Renal cortex interstitium (tissue), 11 donors: ENCODE measurements around the gene CFAP100. TPM values are rescaled to one million over a fixed set of nuclear protein-coding genes. Genes with fewer than 3 reads are reported as not detected.
A peak's percentile ranks its signal among the peaks of the same experiment; 100 is the strongest.

Experiments
- DNase-seq, 11 donors: peaks; one replicate each; pipeline ENCODE4 v3.0.0-alpha.2; 2013; ENCODE audit warnings: low read depth in 9 of 11, low spot score in 4 of 11; ENCODE audit errors: extremely low read depth in 1 of 11
- polyA plus RNA-seq, 3 donors: library from polyadenylated mRNA; unstranded; fragments of 120-200 nt; gene quantifications; one replicate each; pipeline ENCODE4 v1.2.1, GENCODE V29; 2013; ENCODE audit not compliant: insufficient read length in 3 of 3

CFAP100 gene
- polyA plus RNA-seq, 3 donors = 0.84 to 3.3 (median 1.1) TPM

DNA sequence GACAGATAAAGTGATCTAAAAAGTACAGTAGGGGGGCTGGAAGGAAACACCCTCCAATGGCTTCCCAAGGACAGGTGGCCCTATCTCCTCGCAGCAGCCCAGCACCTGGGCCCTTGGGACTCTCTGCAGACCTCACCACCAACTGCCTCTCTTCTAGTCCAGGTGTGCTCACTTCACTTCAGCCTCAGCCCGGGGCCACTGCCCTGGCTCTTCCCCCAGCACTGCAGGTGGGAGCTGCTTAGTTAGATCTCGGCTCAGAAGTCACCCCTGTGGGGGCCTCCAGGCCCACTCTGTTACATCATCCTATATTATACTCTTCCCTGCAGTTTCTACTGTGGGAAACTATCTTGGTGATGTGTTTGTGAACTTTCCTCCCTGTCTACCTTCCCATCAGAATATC lies 39.5 kb upstream of the CFAP100 start:
- DNase-seq = no peak

DNA sequence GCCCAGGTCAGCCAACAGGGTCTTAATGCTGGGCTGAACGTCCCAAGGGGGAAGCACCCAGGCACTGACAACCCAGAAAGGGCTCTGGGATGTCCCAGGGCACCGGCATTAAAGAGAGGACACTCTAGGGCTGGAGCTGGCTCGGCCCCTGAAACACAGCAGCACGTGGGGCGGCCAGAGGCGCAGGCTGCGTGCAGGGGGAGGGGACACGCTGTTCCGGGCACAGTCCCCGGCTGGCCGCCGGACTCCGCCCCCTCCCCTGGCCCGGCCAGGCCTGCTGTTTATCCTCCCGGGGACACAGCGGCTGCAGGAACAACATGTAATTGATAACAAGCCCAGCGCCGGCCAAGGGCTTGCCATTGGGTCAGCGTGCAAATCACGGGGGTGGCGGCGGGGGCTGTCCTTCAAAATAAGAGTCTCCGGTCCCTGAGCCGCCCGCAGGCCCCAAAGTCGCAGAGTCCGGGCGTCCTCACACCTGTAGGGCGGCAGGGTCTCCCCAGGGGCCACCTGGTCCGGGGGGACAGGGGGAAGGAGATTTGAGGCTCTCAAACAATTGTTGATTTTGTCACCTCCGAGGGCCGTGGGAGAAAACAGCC lies 38.8 kb upstream of the CFAP100 start:
- DNase-seq = peak; percentile 42 to 79 (median 69)

DNA sequence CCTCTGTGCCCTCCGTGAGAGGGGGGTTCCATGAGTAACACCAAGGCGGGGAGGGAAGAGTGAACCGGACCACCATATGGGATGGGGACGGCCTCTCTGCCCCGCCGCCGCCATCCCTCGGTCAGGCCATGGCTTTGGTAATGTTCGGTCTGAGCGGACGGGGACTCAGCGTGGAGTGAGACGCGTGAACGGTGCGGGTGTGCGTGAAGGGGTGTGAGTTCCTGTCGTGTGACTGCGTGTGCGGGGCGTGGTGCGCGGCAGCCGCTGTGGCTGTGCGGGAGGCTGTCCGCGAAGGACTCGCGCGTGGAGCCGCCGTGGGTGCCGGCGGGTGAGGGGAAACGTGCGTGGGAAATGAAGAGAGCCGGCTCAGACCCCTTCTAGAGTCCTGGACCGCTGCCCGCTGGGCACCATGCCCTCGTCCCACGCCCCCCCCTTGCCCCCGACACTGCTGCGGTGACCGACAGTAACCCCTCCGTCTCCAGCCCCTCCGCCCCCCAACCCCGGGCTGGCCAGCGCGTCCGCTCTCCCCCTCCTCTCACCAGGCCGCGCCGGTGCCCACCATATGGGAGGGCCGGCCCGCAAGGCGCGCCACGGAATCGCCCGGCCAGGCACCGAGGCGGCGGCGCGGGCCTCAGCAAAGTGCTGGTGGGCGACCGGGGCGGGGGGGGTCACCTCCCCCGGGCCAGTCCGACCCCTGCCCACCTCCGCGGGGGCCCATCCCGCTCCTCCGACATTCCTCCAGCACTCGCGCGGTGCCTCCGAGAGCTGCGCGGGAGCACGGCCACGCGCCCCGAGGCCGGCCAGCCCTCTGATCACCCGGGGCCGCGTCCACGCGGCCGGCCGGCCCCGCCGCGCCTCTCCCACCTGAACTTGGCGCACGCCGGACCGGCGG lies 38.1 kb upstream of the CFAP100 start:
- no peak for DNase-seq

DNA sequence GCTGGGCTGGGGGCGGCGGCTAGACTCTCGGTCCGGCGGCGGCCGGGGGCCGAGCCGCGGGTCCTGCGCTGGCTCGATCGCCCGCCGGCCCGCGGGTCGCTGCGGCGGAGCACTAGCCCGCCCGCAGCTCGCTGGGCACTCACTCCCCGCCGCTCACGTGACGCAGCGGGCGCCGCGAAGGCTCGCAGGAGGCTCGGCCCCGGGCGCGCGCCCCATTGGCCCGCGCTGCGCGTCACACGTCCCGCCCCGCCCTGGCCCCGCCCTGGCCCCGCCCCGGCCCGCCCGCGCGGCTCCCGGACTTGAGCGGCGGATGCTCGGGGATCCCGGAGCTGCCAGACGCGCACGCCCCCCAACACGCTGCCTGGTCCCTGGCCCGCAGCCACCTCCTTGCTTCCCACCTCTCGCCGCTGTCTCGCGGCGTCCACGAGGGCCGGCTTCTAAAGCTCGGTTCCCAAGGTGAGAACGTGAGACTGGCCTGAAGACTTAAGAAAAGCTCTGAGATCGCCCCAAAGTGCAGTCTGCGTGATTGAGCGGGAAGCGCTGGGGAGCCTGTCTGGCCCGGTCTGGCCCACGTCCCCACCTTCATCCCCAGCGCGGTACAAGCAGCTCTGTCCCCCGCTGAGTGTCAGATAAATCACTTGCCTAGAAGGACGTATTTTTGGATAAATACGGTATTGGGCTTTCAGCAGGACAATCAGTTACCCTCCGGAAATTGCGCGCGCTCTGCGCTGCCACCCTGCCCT lies 37.2 kb upstream of the CFAP100 start, which contains the start of gene KLF15:
Gene KLF15 (minus strand): TSS at position 114 of the 743 bp plus-strand sequence. CDS start 4,486 bp downstream, outside the sequence.
- peak; percentile 39 to 85 (median 74) for DNase-seq

DNA sequence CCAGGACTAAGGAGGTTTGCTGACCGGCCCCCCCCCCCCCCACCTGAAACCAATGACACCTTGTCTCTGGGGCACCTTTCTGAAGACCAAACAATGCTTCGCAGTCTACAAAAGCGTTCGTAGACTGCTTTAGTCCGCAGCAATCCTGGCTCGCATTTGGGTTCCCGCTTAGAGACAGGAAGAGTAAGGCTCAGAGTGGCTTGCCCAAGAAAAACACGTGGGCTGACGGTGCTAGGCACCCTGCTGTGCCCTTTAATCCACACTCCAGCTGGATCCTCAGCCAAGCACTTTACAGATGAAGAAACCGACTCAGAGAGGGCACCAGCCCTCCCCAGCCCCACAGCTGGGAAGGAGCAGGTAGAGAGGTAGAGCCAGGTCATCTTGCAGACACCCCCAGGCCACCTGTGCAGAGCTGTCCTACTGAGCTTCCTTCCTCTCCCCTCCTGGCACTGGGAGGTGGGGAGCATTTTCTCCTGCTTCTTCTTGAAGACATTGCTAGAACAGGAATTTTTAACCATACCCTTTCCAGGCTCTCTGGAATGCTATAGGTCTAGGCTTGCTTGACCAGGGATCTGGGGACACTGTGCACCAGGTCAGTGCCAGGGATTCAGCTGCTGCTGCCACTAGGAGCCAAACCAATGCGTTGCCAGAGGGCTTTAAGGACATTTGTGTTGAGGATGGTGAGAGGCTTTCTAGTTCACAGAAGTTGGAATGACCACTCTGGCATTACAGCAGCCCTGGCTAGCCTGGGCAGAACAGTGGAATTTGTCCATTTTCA lies 36.5 kb upstream of the CFAP100 start:
- DNase-seq = no peak

DNA sequence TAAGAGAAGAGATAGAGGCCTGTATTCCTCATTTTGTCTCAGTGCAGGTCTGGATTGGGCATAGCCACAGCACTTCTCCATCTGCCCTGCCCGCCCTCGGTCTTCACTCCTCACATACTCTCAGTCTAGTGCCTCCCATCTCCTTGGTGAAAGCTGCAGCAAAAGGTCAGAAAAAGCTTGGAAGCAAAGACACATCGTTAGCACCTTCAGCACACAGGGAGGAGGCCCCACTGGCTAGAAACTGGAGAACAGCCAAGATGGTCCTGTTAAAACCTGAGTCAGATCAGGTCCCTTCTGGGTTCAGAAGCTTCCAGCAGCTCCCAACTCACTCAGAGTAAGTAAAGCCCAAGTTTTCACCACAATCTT lies 35.9 kb upstream of the CFAP100 start:
- DNase-seq = no peak

DNA sequence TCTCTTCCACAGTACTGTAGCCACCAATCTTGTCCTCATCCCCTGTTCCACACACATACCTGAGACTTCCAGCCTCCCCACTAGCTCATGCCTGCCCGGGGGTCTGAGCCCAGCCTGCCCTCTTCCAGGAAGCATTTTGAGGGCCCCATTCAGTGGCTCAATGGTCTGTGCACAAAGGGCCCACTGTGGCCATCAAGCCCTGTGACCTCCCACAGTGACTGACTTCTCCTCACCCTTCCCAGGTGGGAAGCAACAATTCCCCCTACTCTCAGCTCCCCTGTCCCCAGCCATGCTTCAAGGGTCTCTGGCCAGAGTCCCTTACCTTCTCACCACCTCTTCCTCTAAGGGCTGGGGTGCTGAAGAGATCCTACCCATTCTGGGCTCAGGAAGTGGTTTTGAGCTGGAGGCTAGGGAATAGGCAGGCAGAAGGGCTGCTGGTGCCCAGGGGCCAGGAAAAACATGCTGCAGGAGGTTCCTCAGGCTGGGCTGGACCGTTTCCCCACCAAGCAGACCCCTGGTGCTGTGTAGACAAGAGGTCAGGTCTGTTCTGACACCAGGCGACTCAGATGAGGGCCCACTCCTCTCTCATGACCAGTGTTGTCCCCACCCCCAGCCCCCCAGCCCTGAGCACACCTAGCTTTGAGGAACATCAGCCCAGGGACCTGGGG lies 34.5 kb upstream of the CFAP100 start:
- DNase-seq = no peak

DNA sequence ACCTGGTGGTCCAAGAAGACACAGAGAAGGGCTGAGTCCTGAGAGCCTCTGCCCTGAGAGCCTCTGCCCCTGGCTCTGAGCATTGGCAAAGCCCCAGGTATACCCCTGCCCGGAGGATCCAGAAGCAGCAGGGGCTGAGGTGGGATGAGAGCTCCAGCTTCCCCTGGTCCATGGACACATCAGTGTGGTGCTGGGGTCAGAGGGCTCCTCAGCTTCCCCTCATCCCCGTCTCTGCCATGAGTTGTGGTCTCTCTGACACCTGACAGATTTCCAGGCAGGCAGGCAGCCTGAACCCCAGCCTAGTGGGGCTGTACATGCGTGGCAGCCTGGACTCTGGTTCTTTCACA lies 34.0 kb upstream of the CFAP100 start:
- no peak for DNase-seq

DNA sequence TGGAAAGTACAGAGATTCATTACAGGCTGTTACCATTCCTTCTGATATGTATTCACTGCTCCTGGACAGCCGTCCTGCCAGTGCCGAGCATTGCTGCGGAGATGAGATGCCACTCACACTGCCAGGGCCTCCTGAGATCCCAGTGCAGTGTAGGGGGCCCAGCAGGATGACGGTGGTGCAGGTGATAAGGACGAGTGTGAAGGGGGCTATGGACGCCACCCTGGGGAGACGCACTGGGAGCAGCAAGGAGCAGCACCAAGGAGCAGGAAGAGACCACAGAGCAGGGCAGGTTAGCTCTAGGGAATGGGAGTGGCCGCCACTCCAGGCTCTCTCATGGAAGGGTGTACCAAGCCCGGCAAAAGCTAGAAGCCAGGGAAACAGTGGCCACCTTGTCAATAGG lies 33.5 kb upstream of the CFAP100 start:
- no peak for DNase-seq

DNA sequence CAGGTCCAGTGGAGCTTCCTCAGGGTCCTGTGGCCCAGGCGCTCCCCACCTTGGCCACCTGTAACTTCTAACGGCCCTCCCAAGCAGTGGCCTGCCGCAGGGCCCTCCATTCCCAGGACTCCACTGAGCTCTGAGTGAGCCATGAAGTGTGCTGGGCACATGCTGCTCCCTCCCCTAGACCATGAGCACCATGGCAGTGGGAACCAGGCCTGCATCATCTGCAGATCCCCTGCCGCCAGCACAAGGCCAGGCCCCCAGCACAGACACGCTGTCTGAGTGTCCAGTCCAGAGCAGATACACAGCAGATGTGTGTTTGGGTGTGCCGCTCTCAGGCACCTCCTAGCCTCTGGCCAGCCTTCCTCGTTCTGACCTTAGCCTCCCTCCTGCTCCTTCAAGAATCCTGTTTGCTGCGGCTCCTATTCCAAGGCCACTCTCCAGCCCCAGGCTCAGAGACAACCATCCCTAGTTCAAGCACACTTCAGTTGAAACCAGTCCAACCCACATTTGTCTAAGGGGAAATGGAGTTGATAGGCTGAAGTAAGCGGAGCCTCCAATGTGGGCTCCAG lies 30.5 kb upstream of the CFAP100 start:
- DNase-seq = no peak

DNA sequence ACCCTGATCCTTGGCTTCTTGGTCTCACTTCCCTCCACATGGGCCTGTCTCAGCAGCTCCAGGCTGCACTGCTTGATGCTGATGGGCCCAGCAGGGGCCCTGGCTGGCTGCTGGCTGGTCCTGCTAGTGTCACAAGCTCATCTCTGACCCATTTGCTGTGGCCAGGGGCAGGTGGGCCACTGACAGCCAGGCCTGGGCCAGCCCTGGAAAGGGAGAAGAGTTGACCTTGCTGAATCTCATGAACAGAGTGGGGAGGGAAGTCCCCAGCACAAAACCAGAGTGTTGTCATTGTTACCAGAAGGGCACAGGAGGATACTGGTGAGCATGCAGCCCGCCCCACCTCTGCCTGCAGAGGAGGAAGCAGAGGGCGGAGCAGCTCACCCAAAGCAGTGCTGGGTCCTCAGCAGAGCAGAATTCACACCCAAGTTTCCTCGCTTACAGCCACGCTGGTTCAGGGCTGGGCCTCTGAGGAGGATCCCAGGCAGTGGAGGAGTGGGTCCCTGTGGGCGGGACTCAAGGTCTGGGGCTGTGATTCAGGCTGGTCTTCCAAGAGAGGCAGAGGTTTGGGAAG lies 29.9 kb upstream of the CFAP100 start:
- DNase-seq = no peak

DNA sequence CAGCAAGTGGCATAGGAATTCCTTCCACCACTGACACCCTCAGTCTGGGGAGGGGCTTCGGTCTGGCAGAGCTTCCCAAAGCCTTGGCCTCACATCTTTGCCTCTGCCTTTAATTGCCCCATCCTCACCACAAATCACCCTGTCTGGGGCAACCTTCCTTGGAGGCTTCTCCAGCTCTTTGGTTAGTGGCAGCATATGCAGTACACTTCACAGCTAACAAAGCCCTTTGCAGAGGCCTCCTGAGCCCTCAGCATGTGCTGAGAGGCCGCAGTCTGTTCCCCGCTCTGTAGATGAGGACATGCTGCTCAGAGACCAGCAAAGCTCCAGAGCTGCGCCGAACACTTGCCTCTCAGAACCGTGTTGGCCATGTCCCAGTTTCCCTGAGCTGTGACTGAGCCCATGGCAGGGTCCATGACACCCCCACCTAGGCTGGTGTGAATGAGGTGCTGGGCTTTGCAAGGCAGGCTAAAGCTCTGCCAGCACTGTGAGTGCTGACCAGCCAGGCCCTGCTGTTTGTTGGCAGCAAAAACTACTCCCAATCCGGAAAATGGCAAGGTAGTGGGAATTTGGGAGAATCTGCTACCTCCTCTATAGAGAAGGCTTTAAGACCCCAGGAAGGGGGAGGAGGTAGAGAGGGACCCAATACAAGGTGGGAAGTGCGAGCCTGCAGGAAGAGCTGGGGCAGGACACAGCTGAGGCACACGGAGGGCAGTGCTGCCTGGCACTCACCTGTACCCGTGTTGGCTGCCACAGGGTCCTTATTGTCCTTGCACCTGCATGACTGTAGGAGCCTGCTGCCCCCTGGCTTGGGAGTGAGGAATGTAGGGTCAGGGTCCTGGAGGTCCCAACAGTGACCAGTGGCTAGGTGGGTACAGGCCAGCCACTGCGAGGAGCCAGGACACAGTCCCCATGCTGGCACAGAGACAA lies 29.1 kb upstream of the CFAP100 start:
- DNase-seq = no peak

DNA sequence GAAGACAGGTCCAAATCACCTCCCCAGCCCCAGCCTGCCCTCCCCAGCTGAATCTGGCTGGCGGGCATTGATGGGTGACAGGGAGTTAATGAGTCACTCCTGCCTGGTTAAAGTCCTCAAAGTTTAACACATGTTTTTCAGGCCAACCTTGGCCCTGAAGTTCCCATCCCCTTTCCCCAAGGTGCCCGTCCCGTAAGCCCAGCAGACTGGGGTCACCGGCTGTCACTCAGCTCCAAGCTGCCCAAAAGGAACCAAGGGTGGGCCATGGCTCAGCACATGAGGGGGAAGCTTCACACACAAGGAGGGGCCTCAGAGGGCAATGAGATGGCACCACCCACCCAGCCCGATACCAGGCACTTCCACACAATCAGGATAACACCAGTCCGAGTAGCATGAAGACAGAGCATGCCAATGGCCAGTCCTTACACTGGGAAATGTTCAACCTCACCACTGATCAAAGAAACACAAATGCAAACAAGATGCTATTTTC lies 27.3 kb upstream of the CFAP100 start:
- DNase-seq = peak in 1 of 11 donors; percentile 63

DNA sequence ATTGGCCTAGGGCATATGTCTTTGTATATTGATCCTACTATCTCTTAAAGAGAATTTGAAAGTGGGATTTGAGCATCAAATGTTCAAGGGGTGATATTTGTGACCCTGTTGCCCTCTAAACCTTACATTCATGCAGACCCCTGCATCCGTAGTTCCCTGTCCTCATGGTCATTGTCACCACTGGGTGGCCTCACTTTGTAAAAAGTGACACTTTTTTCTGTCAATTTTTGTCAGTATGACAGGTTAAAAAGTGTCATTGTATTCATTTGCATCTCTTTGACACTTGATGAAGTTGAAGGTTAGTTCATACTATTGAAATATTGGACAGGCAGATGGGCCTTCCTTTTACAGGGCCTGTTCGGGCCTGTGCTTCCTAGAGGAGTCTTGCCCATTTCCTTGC lies 25.2 kb upstream of the CFAP100 start:
- DNase-seq = no peak

DNA sequence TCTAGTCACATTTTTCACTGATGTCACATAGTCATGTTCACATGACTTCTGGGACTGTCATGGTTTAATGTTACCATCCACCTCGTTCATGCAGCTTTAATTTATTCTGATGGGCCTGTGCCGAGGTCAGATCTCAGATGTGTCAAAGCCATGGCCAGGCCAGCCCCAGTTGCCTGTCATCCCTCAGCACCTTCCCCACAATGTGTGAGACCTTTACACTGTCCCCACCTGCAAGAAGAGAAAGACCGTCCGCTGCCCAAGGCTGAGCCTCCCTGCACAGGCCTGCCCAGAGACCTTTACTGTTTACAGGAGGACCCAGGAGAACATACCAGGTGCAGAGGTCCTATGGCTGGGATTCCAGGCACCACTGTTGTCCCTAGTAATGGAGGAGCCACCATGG lies 24.7 kb upstream of the CFAP100 start:
- DNase-seq = no peak

DNA sequence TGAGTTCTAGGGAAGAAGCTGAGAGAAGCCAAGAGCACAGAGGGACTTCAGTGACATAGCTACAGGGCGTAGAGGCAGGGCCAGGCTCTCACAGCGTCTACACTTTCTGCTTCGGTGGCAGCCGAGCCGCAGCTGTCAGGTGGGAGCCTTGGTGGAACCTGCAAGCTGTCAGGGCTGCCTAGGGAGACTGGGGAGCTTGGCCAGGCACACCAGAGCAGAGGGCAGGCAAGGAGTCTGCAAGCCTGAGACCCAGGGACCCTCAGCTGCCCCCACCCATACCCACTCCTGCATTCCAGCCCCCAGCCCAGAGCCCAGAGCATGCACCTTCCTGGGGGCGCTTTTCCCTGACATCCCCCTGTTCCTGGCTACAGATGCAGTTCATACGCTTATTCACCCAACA lies 24.1 kb upstream of the CFAP100 start:
- no peak for DNase-seq

DNA sequence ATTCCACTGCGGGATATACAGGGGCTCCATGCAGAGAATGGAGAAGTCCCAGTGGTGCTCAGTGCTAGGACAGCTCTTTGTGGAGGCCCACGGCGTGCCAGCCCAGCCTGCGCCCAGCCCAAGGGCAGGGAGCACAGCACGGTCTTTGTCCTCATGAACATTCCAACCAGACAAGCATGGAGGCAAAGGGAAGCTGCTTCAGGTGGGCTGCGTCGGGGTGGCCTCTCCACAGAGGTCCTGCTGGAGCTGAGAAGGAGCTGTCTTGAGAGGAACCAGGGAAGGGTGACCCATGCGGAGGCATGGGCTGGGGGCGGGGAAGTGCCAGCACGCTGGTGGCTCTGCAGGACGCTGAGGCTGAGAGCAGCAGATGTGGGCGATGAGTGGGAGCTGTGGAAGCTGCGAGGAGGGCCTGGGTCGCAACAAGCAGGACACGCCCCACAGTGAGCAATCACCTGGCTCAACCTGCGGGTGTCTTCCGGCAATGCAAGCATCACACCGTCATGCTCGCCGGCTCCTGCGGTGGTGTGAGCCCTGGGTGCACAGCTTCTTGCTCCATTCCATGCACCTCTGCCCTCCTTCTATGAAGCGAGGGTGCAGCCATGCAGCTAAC lies 23.5 kb upstream of the CFAP100 start:
- no peak for DNase-seq
